ENCODE measurements around the gene DAPP1.

DAPP1 gene

DNA sequence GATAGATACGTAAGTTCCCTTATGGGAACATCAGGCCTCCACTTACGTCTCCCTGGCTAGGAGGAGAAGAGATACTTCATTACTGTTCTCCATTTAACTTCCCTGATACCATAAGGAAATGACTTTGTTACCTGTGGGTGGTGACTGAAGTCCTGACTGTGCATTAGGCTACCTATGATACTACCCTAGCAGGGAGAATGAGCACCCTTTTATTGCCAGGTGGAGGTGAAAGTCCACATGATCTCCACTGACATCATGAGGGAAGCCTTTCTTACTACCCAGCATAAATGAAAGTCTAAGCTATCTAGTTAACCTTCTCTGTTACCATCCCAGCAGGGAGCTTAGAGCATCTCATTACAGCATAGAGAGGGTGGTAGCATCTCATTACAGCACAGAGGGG, 102.0 kb downstream of the DAPP1 start:
- no peak for DNase-seq (ENCODE audit: low spot score)
